Muscle of arm (tissue), 12 donors: ENCODE results near the gene C5orf47. TPM values are rescaled to one million over a fixed set of nuclear protein-coding genes. Genes with fewer than 3 reads are reported as not detected.

Source experiments
- DNase-seq: peaks from one replicate; pipeline ENCODE4 v3.0.0-alpha.2; 2013
- polyA plus RNA-seq, 12 donors: library from polyadenylated mRNA; unstranded; fragments of 120-200 nt; gene quantifications; one replicate each; pipeline ENCODE4 v1.2.1, GENCODE V29; 2013; ENCODE audit not compliant: insufficient read length in 12 of 12

C5orf47 gene
- polyA plus RNA-seq, 12 donors = 0.04 to 0.11 (median 0.09) TPM; not detected in 9

DNA sequence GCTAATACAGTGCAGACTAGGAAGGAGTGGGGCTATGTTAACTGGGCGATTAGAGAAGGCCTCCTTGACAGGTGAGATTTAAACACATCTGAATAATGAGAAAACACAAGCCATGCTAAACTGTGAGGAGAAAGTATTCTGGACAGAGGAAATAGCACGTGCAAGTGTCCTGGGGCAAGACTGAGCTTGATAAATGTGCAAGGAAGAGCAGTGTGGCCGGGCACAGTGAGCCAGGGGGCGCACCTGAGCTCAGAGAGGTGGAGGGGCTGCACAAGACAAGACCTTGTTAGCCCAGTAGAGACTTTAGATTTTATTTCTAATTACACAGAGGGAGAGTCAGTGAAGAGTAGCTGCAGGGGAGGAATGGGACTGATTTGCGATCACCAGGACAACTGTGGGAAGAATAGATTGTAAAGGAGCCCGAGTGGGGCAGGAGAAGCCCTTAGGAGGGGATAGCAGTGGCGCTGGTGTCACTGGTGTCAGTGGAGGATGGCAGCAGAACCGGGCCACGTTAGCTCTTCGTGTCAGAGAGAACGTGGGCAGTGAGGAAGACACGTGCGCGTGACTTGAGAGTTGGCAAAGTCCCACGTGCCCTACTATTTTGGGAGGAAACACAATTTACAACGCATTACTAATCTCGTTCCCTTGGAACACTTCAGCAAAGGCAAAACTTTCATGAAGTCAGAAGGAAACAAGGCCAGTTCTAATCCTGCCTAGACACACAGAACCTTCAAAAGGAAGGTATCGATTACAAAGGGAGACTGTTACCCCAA is 17.9 kb upstream of the C5orf47 start:
- no peak for DNase-seq

DNA sequence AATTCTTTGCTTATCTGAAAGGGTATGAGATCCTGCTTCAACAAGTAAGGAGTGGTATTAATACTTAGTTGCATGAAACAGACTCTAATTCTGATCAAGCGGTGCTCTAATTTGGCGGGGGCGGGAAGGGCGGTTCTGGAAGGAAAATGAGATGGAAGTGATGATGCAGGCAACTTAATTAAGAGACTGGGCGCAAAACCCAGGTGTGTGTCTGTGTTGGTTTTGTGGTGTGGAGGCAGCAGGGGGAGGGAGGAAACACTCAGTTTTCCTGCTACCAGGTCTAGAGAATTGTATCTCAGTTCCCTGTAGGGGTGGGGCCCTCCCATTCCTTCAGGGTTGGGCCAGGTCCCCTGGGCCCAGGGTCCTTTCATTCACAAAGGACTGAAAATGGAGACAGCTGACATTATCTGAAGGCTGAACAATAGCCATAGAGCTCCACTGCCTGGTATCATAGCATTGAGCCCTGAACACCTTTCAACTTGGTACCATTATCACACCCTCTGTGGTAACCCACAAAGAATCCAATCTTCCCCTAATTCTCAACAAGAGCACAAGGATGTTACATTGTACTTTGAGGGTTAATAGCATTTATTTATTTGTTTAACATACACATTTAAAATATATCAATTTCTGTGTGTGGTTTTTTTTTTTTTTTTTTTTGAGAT is 17.2 kb upstream of the C5orf47 start:
- DNase-seq = no peak

- no peak for DNase-seq
Observed at GRCh38 chr5:173972607-173972924, 16.4 kb upstream of the C5orf47 start.

DNA sequence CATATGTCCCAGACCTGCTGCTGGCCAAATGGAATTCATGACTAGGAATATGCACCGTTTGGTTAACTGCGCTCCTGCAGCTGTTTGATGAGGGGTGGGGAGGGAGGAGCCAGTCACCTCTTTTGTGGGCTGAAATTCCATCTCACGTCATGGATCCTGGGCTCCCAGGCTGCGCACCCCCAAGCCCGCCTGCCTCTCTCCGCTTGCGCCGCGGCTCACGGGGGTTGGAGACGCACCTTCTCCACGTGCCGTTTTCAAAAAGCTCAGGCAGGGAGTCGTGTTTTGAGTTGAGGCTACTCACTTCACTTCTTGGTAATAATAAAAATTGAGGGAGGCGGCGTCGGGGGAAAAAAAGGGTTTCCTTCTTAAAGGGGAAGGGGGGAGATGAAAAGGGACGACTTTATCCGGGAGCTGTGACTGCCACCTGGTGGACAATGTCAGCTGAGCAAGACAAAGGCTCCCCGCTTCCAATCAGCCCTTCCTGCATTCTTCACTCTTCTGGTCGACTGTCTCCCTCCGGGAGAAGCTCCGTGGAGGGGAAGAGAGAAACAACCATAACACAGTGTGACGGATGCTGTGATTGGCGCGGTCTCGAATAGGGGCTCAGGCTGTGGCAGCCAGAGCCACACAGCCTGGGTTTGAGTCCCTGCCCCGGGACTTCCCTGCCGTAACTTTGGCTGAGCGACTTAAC is 15.9 kb upstream of the C5orf47 start:
- DNase-seq = peak; percentile 87

- DNase-seq = no peak
Observed at GRCh38 chr5:173973616-173973969, 15.4 kb upstream of the C5orf47 start.

GRCh38 chr5:173974688-173975239 is 14.2 kb upstream of the C5orf47 start:
- no peak for DNase-seq

DNA sequence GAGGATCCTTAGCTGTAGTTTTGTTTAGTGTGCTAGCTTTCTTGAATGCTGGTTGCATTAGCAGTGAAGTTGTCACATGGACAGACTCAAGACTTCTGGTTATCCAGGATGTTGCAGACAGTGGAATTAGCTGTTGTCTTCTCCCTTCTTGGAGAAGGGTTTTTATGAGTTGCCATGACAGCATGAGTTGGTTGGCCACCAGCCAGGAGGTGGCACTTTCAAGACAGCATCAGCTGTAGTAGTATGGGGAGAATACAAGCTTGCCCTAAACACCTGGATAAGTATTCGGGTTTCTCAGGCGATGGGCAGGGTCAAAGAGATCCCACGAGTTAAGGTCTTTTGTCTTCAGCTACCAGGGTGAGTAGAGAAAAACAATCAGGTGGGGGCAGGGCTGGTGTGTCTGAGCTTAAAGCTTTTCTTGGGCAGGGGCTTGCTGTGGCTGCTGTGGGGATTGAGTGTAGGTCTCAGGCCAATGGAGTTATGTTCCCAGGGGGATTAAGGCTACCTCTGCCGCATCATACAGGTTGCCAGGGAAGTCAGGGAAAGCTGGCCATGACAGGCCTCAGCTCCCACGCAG is 7.7 kb upstream of the C5orf47 start:
- DNase-seq = no peak

DNA sequence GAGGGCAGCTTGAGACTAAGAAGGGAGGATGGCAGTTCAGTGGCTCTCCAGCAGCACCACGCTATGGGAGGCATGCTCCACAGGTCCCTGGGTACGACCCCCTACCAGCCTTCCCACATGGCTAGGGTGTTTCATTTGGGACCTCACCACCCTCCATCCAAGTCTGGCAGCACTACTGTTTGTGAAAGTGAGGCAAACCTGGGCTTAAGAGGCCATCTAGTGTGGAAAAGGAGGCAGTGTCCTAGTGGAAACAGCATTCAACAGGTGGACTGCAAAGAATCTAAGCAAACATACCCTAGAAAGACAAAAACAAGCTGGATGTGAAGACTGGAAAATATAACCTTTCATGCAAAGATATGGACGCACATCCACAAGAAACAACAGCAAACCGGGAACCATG is 4.8 kb upstream of the C5orf47 start:
- DNase-seq = no peak

DNA sequence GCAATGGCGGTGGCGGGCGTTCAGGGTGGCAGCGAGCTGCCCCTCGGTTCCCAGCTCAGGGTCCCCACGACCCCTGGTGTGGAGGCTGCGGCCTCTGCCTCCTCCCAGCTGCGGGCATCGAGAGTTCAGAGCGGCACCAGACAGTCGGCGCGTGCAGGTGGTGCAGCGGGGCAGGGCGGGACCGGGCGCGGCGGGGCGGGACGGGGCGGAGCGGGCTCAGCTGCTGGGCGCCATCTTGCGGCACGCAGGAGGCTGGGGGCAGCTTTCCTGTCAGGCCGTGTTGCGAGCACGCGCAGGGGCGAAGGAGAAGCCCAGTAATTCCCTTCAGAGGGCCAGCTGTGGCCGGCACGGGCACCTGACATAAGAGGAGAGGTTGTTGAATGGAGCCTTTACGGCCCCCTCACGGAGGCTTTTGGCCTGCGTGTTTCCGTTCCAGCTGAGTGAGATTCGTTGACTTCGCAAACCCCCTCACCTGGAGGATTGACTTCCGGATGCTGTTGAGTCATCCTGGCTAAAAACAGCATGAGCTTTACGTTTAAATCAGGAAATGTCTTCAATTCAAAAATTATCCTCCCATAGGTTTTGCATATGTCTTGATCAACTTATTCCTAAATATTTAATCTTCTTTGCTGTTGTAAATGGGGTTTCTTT is 587 bp downstream of the C5orf47 start:
- no peak for DNase-seq

DNA sequence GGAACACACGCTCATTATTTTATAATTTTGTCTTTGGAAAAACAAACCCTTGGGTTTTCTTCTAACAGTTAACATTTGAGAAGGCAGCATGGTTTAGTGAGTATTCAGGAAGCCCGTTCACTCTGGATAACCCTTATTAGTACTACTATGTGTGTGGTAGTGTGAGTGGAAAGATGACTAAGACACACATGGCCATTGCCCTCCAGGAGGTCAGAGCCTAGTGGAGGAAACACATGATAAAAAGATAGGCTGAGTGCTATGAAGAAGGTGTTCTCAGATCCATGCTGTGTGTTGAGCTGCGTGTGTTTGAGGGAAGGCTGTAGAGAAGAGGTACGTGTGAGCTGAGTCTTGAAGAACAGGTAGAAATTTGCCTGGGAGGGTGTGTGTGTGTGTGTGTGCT is 8.4 kb downstream of the C5orf47 start:
- DNase-seq = no peak

DNA sequence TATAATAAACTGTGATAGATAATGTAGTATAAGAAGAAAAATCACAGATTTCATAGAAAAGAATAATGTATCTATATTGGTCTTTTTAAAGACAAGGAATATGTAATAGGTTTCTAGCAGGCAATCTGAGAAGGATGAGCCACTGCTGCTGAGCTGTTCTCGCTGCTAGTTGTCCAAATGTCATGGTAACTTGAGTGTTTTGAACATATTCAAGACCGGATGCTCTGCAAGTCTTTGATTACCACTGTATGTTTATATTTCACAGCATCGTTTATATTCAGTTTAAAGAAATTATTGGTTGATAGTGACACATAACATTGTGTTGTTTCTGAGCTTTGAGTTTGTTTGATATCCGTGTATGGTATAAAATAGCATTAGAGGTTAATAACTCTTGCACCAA is 9.6 kb downstream of the C5orf47 start:
- no peak for DNase-seq

GRCh38 chr5:174000076-174000475 is 11.1 kb downstream of the C5orf47 start:
- no peak for DNase-seq

- DNase-seq = no peak
Observed at GRCh38 chr5:174003795-174004194, 14.8 kb downstream of the C5orf47 start.

GRCh38 chr5:174008922-174009321 is 20.0 kb downstream of the C5orf47 start:
- no peak for DNase-seq

- DNase-seq = no peak
Observed at GRCh38 chr5:174010365-174010764, 21.4 kb downstream of the C5orf47 start.

DNA sequence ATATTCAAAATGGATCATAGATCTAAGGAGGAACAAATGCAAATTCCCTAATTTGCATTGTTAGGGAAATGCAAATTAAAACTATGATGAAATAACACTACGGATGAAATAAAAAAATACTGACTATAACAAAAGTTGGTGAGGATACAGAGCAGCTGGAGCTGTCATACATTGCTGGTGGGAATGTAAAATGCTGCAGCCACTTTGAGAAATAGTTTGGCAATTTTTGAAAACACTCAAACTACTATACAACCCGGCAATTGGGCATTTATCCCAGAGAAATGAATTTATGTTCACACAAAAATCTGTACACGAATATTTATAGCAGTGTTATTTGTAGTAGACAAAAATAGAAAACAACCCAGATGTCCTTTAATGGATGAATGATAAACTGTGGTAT is 22.5 kb downstream of the C5orf47 start:
- DNase-seq = no peak

GRCh38 chr5:174020069-174020927 is 31.3 kb downstream of the C5orf47 start:
- DNase-seq = peak; percentile 1

DNA sequence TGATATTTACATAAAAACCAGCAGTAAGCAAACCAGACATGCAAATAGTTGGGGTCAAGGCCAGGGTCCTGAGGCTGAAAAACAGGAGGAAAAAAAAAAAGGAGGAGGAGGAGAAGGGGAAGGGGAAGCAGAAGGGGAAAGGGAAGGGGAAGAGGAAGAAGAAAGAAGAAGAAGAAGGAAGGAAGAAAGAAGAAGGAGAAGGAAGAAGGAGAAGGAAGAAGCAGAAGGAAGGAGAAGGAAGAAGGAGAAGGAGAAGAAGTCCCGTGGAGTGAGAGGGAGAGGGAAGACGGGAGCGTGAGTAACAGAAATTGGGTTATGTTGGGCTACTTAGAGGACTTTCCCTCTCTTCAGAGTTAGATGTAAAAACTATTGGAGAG is 31.9 kb downstream of the C5orf47 start:
- no peak for DNase-seq

GRCh38 chr5:174022384-174023095 is 33.6 kb downstream of the C5orf47 start:
- no peak for DNase-seq

- DNase-seq = no peak
Observed at GRCh38 chr5:174030286-174030685, 41.3 kb downstream of the C5orf47 start.
